Measurements from ENCODE around the gene ELL.

DNA sequence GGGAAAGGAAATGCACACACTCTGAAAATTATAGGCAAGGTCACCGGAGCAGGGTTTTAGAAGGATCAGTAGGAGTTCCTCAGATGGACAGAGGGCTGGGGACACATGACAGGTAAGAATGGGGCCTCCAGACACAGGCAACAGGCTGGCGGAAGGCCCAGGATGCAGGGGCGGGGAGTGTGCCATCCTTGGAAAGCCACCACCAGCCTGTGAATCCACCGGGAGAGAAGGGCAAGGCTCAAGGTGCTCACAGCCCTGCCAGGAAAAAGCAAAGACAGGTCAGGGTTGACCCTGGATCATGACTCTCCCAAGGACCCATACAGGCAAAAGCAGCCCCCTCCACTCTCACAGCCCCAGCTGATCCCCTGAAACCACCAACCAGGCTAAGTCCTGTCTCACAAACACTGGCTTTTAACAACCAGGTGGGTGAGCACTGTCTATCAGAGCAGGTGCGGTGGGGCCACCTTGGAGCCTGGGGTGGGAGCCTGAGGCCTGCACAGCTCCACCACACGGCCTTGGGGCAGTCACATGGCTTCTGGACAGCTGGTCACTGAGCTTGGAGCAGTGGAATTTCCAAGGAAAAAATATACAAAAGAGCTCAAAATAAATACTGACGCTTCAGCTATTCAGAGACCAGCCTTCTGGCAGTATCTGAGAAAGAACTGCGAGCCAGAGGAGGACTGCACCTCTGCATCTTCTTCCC, 48.7 kb downstream of the ELL start:
- TF ChIP-seq CTCF (IDR thresholded peaks at IDR 0.05), result no peak
- TF ChIP-seq POLR2A (IDR thresholded peaks at IDR 0.05), result no peak

Measured in testis (tissue), 2 donors.